BJ (cell line): Measurements from ENCODE around the gene CEP83. TPM values are rescaled to one million over a fixed set of nuclear protein-coding genes. Genes with fewer than 3 reads are reported as not detected.

Experiments used
- CTCF ChIA-PET: fragments of 350-600 bp; formaldehyde crosslinking; extraction: SDS; loops from one replicate; lab custom pipeline; 2021; ENCODE audit warnings: antibody characterized with exemption, inconsistent platforms; lab: Yijun Ruan, JAX
- POLR2A ChIA-PET: fragments of 300-600 bp; sonication (Branson Sonifier 250); formaldehyde crosslinking; extraction: SDS; loops from one replicate; lab custom pipeline; 2021; ENCODE audit warnings: antibody characterized with exemption; lab: Charles Lee
- DNase-seq: peaks from one replicate; pipeline ENCODE4 v3.0.0-alpha.2; 2011; ENCODE audit warnings: low read depth
- H3K27me3 ChIP-seq: 2 replicates; pipeline ENCODE4 v1.6.0; 2011; ENCODE audit warnings: low read length; ENCODE audit not compliant: control insufficient read depth, insufficient read depth
- H3K36me3 ChIP-seq: 2 replicates; pipeline ENCODE4 v1.5.1; 2011; ENCODE audit warnings: low read length; ENCODE audit not compliant: control insufficient read depth, insufficient read depth
- H3K4me3 ChIP-seq: 2 replicates; pipeline ENCODE4 v1.5.1; 2011; ENCODE audit warnings: low read depth, mild to moderate bottlenecking, control low read depth, low read length
- polyA plus RNA-seq: library from polyadenylated mRNA; depleted of rRNA; stranded (reverse); fragments of >200 nt; gene quantifications from 2 replicates; pipeline ENCODE4 v1.2.3, GENCODE V29; 2011
- TF ChIP-seq, protein P1 (sequence below): IDR thresholded peaks from 2 replicates; pipeline ENCODE4 v1.5.1; 2011; ENCODE audit warnings: low read depth, mild to moderate bottlenecking, control low read depth, inconsistent platforms, low read length, moderate library complexity; ENCODE audit not compliant: insufficient read depth

CEP83 gene
- polyA plus RNA-seq, 1 experiment: 5.7 TPM

DNA sequence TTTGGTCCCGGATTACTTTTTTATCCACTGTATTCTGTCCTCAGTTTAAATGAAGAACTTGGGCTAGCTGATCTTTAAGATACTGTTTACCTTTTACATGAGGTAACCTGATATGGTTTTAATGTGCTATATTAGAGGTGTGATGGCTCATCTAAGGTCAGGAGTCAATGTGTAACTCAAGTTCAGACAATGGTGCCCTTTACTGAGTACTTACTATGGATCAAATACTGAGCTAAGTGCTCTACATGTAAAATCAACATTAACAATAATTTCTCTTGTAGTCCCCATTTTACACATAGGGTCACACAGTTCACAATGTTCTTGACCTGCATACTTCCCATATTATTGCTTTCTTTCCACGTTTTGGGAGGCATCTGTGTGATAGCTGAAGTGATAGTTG lies 79.2 kb downstream of the CEP83 start:
- TF ChIP-seq, protein P1, sequence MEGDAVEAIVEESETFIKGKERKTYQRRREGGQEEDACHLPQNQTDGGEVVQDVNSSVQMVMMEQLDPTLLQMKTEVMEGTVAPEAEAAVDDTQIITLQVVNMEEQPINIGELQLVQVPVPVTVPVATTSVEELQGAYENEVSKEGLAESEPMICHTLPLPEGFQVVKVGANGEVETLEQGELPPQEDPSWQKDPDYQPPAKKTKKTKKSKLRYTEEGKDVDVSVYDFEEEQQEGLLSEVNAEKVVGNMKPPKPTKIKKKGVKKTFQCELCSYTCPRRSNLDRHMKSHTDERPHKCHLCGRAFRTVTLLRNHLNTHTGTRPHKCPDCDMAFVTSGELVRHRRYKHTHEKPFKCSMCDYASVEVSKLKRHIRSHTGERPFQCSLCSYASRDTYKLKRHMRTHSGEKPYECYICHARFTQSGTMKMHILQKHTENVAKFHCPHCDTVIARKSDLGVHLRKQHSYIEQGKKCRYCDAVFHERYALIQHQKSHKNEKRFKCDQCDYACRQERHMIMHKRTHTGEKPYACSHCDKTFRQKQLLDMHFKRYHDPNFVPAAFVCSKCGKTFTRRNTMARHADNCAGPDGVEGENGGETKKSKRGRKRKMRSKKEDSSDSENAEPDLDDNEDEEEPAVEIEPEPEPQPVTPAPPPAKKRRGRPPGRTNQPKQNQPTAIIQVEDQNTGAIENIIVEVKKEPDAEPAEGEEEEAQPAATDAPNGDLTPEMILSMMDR: no peak
- no peak overlapping the region for H3K4me3 ChIP-seq
- H3K36me3 ChIP-seq: no peaks in the 10 kb centered on the region
- ChIA-PET POLR2A (no interaction called here), CTCF (interaction anchor here (0.9 kb wide), 1 partner anchor 152 kb away, joined by 3 read pairs; no protein-coding TSS in a partner anchor)
- no peak for DNase-seq
- H3K27me3 ChIP-seq: no peaks in the 10 kb centered on the region

DNA sequence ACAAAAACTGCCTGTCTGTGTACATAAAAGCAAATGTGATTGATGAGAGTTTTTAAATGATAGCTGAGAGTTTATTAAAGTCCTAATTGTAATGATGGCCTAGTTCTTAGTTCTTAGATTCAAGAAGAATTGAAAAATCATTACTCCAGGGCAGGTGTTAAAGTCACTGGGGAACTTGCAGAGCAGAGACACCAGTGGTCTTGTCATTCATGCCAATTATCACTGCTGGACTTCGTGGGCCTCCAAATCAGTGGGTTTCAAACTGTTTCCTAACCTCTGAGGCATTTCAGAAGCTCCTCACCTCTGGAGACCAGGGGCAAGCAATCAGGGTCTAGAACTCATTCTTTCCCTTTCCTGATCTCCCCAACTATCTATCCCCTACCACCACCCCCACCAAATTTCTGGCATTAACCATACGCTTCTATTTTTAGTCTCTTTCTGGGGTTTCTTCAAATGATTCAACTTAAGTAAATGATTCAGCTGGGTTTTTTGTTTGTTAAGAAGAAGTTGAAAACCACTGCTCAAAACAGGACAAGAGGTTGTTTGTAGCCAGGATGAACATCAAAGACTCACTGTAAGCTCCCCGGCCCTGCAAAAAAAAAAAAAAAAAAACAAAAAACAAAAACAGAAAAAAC lies 80.1 kb downstream of the CEP83 start:
- no peaks in the 10 kb centered on the region for H3K36me3 ChIP-seq
- no peak for DNase-seq
- ChIA-PET CTCF (interaction anchor here (0.6 to 1.1 kb wide), 2 partner anchors 11 to 41 kb away, joined by 3 read pairs; no protein-coding TSS in a partner anchor), POLR2A (interaction anchor here (0.7 kb wide), 1 partner anchor 642 kb away, joined by 9 read pairs; no protein-coding TSS in a partner anchor)
- TF ChIP-seq, protein P1: no peak
- no peak overlapping the region for H3K4me3 ChIP-seq
- no peaks in the 10 kb centered on the region for H3K27me3 ChIP-seq

DNA sequence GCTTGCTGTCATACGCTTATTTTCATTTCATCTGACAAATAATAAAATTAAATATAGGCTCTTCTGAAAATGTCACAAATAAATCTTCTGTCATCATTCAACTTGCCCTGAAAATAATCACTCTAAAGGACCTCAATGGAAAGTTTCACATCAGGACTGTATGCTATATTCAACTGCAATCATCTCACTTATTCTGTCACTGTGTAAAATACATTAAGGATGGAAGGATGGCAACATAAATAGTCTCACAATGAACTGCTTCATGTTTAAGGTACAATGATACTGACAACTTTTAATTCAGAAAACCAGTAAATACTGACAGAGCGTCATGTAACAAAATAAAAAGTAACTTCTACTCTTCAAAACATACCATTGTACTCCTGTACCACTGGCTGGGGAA lies 82.1 kb downstream of the CEP83 start:
- TF ChIP-seq, protein P1: no peak
- Histone ChIP-seq H3K27me3 (no peaks in the 10 kb centered on the region), H3K4me3 (no peak overlapping the region), H3K36me3 (no peaks in the 10 kb centered on the region)
- CTCF ChIA-PET: no interaction called here
- POLR2A ChIA-PET: no interaction called here
- DNase-seq: no peak

GRCh38 chr12:94374124-94374523 lies 85.5 kb downstream of the CEP83 start:
- CTCF ChIA-PET: no interaction called here
- DNase-seq: no peak
- H3K4me3 ChIP-seq: no peak overlapping the region
- no peaks in the 10 kb centered on the region for H3K27me3 ChIP-seq
- TF ChIP-seq, protein P1: no peak
- no peaks in the 10 kb centered on the region for H3K36me3 ChIP-seq
- POLR2A ChIA-PET: no interaction called here

DNA sequence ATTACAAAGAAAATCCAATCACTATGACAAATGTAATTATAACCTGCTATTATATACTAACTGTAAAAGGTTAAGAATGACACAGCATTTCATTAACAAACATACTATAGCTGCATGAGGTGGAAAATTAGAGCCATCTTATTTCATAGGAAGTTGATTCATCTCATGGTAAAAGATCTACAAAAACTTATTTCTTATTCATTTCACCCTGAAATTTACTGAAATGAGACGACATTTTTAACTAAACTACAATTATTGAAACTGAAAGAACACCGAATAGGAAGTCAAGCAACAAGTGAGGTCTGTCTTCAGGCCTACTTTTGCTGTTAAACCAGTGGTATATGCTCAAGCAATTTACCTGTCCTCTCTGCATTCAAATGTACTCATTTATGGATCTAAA lies 87.2 kb downstream of the CEP83 start:
- CTCF ChIA-PET: no interaction called here
- no peak for DNase-seq
- Histone ChIP-seq H3K4me3 (no peak overlapping the region), H3K27me3 (no peaks in the 10 kb centered on the region), H3K36me3 (no peaks in the 10 kb centered on the region)
- POLR2A ChIA-PET: no interaction called here
- TF ChIP-seq, protein P1: no peak
